Body of pancreas (tissue), 4 donors: Measurements from ENCODE around the gene DCLK3.

Experiments used
- POLR2A ChIP-seq, 3 donors: fragments of 450-650 bp; IDR thresholded peaks; one replicate each; pipeline ENCODE4 v1.6.1; 2016; ENCODE audit warnings: antibody characterized with exemption in 3 of 3, mild to moderate bottlenecking in 2 of 3
- TF ChIP-seq, protein P1 (sequence below), 7 experiments: fragments of 450-650 bp in 4 of 7; fragments of 200-600 bp in 3 of 7; sonication (generic) in 3 of 7; IDR thresholded peaks; one replicate each; pipeline ENCODE4 v1.5.1; 2016 to 2019; ENCODE audit warnings: antibody characterized with exemption in 7 of 7

DNA sequence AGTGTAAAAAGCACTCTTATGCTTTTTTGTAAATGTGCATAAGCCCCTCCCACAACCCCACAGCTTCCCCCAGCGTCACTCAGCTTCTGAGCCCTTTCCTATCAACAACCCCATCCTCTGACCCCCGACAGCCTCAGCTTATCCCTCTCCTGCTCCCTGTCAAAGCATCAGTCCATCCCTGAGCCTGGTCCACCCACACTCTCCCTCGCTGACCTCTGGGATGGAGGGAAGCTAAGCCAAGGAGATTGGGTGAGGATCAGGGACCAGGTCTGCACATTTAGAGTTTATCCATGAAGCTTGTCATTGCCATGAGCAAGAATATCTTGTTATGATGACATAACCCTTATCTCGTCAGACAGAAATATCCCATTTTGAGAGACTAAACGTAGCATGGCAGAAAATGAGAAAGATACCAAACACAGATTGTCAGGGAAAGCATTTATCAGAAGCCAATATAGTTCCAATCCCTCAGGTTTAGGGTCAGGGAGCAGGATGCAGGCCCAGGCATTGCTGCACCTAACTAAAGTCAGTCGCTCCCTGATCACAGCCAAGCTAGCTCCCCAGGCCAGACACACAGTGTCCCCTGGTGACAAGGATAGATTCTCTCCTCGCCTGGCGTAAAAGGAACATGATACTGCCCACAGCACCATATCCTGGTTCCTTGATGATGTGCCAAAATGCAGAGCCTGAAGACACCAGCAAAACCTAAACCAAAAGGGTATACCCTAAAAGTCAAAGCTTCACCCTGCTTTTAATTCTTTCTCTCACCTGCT, 66.9 kb downstream of the DCLK3 start:
- TF ChIP-seq, protein P1, sequence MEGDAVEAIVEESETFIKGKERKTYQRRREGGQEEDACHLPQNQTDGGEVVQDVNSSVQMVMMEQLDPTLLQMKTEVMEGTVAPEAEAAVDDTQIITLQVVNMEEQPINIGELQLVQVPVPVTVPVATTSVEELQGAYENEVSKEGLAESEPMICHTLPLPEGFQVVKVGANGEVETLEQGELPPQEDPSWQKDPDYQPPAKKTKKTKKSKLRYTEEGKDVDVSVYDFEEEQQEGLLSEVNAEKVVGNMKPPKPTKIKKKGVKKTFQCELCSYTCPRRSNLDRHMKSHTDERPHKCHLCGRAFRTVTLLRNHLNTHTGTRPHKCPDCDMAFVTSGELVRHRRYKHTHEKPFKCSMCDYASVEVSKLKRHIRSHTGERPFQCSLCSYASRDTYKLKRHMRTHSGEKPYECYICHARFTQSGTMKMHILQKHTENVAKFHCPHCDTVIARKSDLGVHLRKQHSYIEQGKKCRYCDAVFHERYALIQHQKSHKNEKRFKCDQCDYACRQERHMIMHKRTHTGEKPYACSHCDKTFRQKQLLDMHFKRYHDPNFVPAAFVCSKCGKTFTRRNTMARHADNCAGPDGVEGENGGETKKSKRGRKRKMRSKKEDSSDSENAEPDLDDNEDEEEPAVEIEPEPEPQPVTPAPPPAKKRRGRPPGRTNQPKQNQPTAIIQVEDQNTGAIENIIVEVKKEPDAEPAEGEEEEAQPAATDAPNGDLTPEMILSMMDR (IDR thresholded peaks at IDR 0.05), result no peak
- TF ChIP-seq POLR2A (IDR thresholded peaks at IDR 0.05), result no peak
